NCI-H1694 treated with DMSO at 0.1 percent for 48 hours (cell line): ENCODE data around the gene DCTD.
"Not testable (repeated sequence)": the region's sequence is repeated elsewhere in the genome, so short reads cannot be mapped to it uniquely, and the experiment has no call there.

ENCODE experiments used
- DNase-seq: peaks from one replicate; lab custom pipeline; 2025; lab: John Stamatoyannopoulos, UW

The DCTD gene

GRCh38 chr4:182921608-182922007 is 4.4 kb upstream of the DCTD start:
- no peak for DNase-seq

DNA sequence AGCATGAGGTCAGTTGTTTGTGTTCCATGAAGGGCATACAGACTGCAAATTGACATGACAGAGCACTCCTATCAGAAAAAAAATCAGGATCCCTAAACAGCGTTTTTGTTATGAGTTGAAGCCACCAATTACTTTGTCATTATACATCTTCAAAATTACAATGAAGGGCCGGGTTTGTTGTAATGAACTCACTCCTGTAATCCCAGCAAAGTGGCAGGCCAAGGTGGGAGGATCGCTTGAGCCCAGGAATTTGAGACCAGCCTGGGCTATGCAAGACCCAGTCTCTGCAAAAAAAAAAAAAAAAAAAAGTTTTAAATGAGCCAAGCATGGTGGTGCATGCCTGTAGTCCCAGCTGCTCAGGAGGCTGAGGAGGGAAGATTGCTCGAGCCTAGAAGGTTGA is 3.5 kb upstream of the DCTD start:
- DNase-seq = no peak

DNA sequence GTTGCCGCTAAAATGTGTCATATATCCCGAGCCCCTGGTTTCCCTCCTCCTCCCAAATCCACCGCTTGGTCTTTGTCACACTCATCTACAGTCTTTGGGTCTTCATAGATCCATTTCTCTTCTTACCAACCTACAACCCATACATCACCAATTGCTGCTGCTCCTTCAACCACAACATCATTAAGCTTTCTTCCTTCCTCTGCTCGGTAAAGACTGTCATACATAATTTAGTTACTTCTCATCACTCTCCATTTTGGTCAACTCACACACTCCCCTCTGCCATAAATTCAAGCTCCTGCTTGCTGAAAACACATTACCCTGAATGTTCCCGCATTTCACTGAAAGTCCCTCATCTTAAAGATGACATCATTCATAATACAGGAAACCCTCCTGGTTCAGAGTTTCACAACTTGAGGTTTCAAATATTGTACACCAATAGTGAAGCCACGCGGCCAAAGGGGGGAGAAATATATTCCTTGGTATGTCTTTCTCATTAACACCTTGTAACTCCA is 1.7 kb upstream of the DCTD start:
- DNase-seq = no peak

- no peak for DNase-seq
These were observed 940 bp upstream of the DCTD start for GRCh38 chr4:182918044-182918607.

- DNase-seq = no peak
These were observed 554 bp downstream of the DCTD start for GRCh38 chr4:182916483-182917181.

- no peak for DNase-seq
These were observed 2.8 kb downstream of the DCTD start for GRCh38 chr4:182914357-182914756.

- DNase-seq = no peak
These were observed 3.6 kb downstream of the DCTD start for GRCh38 chr4:182913621-182914020.

DNA sequence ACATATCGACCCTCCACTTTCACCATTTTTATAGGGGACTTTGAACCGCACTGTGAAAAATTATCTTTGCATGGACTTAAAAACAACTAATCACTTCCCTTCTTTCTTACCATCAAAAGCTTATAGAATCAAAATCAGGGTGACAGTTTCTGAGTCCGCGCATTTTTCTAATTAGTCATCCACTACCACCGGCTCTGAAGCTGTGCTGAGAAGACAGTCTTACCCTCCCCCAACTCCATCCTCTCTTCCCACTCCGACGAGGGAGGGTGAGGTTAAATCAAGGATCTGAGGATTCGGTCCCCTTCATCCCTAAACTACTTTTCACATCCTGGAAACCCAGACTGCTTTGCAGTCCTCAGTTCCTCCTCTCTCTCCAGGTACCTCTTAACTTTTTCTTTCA is 4.2 kb downstream of the DCTD start:
- DNase-seq = no peak

DNA sequence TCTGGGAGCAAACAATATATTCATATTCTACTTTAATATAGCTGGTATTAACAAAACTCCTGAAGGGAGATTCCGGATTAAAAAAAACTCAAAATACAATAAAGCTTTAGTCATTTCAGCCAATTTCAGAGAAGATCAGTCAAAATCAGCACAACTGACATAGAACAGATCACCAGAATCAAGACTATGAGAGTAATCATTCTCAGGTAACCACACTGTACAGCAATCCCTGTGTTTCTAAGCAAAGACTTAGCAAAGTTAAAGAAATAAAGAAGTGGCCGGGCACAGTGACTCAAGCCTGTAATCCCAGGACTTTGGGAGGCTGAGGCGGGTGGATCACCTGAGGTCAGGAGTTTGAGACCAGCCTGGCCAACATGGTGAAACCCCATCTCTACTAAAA is 9.1 kb downstream of the DCTD start:
- no peak for DNase-seq

DNA sequence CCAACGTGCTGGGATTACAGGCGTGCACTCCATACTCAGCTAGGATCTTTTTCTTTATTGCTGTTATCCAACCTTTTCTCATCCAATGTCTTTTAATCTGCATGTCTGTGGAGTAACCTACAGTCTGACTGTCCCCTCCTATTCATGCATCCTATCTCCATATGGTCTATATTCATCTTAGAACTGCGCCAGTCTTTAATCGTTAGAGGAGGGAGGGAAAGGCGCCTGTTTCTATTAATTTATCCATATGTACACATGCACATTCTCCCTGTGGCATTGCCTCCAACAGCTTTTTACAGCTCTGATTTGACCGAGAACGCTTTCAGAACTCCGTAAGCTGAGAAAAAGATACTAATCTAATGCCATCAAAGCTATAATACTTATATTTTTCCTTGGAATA is 9.8 kb downstream of the DCTD start:
- DNase-seq = no peak

DNA sequence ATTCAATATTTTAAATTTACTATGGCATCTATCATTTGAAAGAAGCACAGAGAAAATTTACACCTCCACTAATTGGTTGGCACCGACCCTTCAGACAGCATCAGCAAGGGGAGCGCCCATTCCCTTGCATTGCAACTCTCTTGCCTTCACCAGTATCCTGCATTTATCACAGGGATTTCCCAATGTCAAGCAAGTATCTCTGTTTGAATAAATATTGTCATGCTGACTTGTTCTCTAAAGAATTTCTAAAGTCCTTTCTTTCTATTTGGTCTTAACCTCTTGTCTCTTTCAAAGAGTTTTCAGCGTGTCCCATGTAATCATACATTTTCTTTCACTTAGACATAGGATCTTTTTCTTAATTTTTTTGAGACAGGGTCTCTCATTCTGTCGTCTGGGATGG is 10.4 kb downstream of the DCTD start:
- no peak for DNase-seq

GRCh38 chr4:182905038-182905437 is 12.1 kb downstream of the DCTD start:
- DNase-seq = no peak

DNA sequence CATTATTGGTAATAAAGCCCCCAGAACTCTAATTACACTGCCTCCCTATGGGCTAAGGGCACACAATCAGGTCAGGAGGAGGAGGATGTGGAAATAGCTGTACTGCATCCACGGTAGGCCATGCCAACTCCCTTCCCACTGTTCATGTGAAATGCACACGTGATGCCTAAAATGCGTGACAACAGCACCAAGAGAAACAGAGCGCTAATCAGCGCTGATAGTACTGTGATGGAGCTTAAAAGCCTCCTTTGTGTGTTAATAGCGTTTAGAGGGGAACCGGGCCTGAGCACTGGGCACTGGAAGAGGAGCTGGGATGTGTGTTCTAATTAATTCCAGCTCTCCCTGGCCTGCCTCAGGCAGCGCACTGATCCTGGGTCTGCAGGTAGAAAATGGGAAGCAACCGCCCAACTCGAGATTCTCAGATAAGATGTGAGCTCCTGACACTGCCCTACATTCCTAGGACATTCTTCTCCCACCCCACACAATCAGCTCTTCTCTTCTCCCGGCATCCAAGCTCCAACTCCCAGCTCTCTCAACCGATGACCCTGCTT is 12.9 kb downstream of the DCTD start:
- no peak for DNase-seq

DNA sequence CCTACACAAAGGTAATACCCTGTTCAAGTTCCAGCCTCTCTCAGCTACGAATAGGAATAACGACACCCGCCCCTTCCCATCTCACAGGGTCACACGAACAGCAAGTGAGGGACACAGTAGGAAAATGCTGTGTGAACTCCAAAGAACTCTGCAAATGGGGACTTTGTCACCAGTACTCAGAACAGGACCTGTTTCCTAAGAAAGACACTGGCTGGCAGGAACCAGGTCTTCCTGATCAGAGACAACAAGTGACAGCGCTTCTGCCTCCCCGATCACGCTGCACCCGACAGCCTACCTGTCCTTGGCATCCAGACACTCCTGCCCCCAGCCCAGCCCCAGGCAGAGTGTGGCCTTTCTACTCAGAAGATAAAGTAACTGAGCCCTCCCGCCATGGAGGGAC is 14.2 kb downstream of the DCTD start:
- no peak for DNase-seq

- DNase-seq = no peak
These were observed 15.8 kb downstream of the DCTD start for GRCh38 chr4:182901337-182901736.

DNA sequence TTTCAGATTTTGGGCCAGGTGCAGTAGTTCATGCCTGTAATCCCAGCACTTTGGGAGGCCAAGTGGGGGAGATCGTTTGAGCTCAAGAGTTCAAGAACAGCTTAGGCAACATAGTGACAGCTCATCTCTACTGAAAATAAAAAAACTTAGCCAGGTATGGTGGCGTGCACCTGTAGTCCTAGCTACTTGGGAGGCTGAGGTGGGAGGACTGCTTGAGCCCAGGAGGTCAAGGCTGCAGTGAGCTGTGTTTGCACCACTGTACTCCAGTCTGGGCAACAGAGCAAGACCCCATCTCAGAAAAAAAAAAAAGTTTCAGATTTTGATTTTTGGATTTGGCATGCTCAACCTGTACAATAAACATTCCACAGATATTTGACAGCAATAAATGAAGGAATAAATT is 17.2 kb downstream of the DCTD start:
- not testable (repeated sequence) for DNase-seq

- DNase-seq = no peak
These were observed 18.7 kb downstream of the DCTD start for GRCh38 chr4:182898479-182898799.

- no peak for DNase-seq
These were observed 19.3 kb downstream of the DCTD start for GRCh38 chr4:182897601-182898478.

- DNase-seq = no peak
These were observed 20.8 kb downstream of the DCTD start for GRCh38 chr4:182896421-182896820.

DNA sequence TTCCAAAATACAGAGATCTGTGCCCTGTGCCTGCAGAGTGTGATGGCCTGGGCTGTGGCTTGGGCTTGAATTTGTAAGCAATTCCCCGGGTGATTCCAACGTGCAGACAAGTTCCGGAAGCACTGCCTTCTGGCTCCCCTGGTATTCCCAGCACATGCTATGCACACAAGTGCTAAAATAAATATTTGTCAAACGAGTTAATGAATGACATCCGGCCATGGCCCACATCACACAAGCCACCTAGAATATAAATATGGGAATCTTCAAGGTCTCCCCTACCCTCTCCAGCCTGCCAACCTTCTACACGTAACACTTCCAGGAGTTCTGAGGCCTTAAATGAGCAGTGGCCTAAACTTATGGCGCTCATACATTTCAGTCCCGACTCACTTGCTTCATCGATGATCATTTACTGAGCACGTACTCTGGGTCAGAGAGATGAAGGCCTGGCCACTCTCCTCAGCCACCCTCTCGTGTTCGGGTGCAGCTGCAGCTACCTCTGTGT is 21.3 kb downstream of the DCTD start:
- DNase-seq = no peak

- DNase-seq = no peak
These were observed 22.4 kb downstream of the DCTD start for GRCh38 chr4:182894681-182895275.

DNA sequence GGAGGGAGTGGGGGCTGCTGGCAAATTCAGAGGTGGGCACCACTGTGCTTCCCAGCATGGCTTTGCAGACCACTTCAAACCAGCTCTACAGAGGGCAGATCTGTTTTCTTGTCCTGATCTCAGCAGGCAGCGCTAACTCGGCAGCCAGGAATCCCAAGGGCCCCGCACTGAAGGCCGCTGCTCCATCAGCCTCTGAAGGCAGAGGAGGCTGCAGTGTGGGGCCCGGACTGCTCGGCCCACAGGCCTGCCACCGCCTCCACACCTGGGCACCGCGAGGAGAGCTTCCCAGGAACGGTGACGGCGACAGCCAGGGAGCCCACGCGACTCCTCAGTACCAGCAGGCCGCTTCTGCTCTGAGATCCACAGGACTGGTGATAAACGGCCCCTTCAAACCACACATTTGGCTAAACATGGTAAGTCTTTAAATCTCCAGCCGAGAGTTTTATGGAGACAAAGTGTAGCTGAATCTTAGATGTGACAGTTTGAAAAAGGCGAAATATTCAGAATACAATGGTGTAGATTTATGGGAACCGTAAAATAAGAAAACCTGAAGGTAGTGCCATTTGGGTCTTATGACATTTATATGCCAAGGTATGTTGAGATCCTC is 23.6 kb downstream of the DCTD start:
- no peak for DNase-seq
